HL-60 (cell line): ENCODE data around the gene POC1A.

ENCODE experiments used
- DNase-seq, 2 experiments: peaks; one replicate each; pipeline ENCODE4 v3.0.0-alpha.2; 2010 to 2020; ENCODE audit warnings: low read depth in 1 of 2, low spot score in 1 of 2
- H3K27ac ChIP-seq: fragments of 250-450 bp; sonication (Bioruptor Pico); replicated peaks from 2 replicates; pipeline ENCODE4 v1.5.1; 2020; ENCODE audit warnings: mild to moderate bottlenecking, moderate library complexity
- H3K27me3 ChIP-seq: fragments of 250-450 bp; sonication (Bioruptor Pico); 2 replicates; pipeline ENCODE4 v1.5.1; 2021; ENCODE audit warnings: mild to moderate bottlenecking, moderate library complexity; ENCODE audit not compliant: insufficient read depth, poor library complexity, severe bottlenecking
- H3K4me3 ChIP-seq: replicated peaks from 2 replicates; pipeline ENCODE4 v1.5.1; 2011; ENCODE audit warnings: mild to moderate bottlenecking, control low read depth, low read length; ENCODE audit not compliant: insufficient read depth
- GABPA ChIP-seq: IDR thresholded peaks from 2 replicates; pipeline ENCODE4 v1.6.1; 2012; ENCODE audit warnings: low read depth
- POLR2AphosphoS5 ChIP-seq: IDR thresholded peaks from 2 replicates; pipeline ENCODE4 v1.6.1; 2012; ENCODE audit warnings: low read depth
- SPI1 ChIP-seq: IDR thresholded peaks from 2 replicates; pipeline ENCODE4 v1.6.1; 2012; ENCODE audit warnings: low read depth, mild to moderate bottlenecking, borderline replicate concordance
- TF ChIP-seq, protein P1 (sequence below): IDR thresholded peaks from 2 replicates; pipeline ENCODE4 v1.6.1; 2012; ENCODE audit warnings: low read depth; ENCODE audit not compliant: insufficient replicate concordance
- TF ChIP-seq, protein P2 (sequence below): IDR thresholded peaks from one replicate; pipeline ENCODE4 v1.5.1; 2011; ENCODE audit warnings: low read length, control low read depth, inconsistent platforms; ENCODE audit not compliant: insufficient read depth

POC1A gene

DNA sequence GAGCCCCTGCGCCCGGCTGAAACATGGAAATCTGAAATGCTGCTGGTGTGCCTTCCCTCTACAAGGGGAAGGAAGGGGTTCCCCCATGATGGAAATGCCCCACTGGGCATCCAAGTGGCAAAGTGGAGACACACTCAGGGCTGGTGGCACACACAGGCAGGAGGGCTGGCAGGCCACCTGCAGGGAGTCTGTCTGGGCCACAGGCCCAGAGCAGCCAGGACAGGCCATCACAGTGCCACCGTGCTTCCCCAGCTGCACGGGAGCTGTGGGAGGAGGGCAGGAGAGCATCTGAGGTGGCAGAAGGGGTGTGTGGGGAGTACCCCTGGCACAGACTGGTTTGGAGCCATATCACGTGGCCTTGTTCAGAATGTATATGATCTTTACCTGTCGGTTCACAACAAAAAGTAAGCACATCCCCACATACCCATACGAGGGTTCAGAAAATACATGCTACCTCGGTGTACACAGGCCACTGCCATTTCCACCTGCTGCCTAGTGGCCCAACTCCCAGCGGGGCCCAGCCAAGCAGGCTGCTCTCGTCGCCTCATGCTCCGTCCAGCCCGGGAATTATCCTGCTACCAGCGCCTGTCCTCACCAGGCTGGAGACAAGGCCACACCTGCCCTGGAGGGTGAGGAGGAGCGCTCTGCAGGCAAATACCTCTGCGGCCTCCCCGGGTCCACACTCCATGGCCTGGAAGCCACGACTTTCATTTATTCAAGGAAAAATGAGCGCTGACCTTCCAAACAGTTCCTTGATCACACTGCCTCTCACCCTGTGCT is 75.3 kb downstream of the POC1A start:
- H3K27ac ChIP-seq, result no peak overlapping the region
- no peak overlapping the region for H3K4me3 ChIP-seq
- no peaks in the 10 kb centered on the region for H3K27me3 ChIP-seq
- DNase-seq, result no peak
- TF ChIP-seq, protein P1, sequence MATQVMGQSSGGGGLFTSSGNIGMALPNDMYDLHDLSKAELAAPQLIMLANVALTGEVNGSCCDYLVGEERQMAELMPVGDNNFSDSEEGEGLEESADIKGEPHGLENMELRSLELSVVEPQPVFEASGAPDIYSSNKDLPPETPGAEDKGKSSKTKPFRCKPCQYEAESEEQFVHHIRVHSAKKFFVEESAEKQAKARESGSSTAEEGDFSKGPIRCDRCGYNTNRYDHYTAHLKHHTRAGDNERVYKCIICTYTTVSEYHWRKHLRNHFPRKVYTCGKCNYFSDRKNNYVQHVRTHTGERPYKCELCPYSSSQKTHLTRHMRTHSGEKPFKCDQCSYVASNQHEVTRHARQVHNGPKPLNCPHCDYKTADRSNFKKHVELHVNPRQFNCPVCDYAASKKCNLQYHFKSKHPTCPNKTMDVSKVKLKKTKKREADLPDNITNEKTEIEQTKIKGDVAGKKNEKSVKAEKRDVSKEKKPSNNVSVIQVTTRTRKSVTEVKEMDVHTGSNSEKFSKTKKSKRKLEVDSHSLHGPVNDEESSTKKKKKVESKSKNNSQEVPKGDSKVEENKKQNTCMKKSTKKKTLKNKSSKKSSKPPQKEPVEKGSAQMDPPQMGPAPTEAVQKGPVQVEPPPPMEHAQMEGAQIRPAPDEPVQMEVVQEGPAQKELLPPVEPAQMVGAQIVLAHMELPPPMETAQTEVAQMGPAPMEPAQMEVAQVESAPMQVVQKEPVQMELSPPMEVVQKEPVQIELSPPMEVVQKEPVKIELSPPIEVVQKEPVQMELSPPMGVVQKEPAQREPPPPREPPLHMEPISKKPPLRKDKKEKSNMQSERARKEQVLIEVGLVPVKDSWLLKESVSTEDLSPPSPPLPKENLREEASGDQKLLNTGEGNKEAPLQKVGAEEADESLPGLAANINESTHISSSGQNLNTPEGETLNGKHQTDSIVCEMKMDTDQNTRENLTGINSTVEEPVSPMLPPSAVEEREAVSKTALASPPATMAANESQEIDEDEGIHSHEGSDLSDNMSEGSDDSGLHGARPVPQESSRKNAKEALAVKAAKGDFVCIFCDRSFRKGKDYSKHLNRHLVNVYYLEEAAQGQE, result no peak
- no peak for TF ChIP-seq POLR2AphosphoS5
- no peak for TF ChIP-seq SPI1
- TF ChIP-seq, protein P2, sequence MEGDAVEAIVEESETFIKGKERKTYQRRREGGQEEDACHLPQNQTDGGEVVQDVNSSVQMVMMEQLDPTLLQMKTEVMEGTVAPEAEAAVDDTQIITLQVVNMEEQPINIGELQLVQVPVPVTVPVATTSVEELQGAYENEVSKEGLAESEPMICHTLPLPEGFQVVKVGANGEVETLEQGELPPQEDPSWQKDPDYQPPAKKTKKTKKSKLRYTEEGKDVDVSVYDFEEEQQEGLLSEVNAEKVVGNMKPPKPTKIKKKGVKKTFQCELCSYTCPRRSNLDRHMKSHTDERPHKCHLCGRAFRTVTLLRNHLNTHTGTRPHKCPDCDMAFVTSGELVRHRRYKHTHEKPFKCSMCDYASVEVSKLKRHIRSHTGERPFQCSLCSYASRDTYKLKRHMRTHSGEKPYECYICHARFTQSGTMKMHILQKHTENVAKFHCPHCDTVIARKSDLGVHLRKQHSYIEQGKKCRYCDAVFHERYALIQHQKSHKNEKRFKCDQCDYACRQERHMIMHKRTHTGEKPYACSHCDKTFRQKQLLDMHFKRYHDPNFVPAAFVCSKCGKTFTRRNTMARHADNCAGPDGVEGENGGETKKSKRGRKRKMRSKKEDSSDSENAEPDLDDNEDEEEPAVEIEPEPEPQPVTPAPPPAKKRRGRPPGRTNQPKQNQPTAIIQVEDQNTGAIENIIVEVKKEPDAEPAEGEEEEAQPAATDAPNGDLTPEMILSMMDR, result no peak
- TF ChIP-seq GABPA, result no peak

- H3K27ac ChIP-seq, result no peak overlapping the region
- H3K27me3 ChIP-seq, result no peaks in the 10 kb centered on the region
- TF ChIP-seq POLR2AphosphoS5 (no peak), GABPA (no peak), SPI1 (no peak)
- TF ChIP-seq, protein P2, result no peak
- TF ChIP-seq, protein P1, result no peak
- no peak for DNase-seq
- H3K4me3 ChIP-seq, result no peak overlapping the region
Measured at GRCh38 chr3:52077925-52078324, 76.3 kb downstream of the POC1A start.

GRCh38 chr3:52076896-52077780 is 77.1 kb downstream of the POC1A start:
- Histone ChIP-seq H3K4me3 (no peak overlapping the region), H3K27ac (no peak overlapping the region), H3K27me3 (no peaks in the 10 kb centered on the region)
- no peak for DNase-seq
- no peak for TF ChIP-seq GABPA
- TF ChIP-seq, protein P2, result no peak
- no peak for TF ChIP-seq POLR2AphosphoS5
- TF ChIP-seq, protein P1, result no peak
- no peak; the same call in 1 of the 2 replicates for TF ChIP-seq SPI1
